Measurements from ENCODE around the gene CYS1.
"Not testable (repeated sequence)": the region's sequence is repeated elsewhere in the genome, so short reads cannot be mapped to it uniquely, and the experiment has no call there.

The CYS1 gene

DNA sequence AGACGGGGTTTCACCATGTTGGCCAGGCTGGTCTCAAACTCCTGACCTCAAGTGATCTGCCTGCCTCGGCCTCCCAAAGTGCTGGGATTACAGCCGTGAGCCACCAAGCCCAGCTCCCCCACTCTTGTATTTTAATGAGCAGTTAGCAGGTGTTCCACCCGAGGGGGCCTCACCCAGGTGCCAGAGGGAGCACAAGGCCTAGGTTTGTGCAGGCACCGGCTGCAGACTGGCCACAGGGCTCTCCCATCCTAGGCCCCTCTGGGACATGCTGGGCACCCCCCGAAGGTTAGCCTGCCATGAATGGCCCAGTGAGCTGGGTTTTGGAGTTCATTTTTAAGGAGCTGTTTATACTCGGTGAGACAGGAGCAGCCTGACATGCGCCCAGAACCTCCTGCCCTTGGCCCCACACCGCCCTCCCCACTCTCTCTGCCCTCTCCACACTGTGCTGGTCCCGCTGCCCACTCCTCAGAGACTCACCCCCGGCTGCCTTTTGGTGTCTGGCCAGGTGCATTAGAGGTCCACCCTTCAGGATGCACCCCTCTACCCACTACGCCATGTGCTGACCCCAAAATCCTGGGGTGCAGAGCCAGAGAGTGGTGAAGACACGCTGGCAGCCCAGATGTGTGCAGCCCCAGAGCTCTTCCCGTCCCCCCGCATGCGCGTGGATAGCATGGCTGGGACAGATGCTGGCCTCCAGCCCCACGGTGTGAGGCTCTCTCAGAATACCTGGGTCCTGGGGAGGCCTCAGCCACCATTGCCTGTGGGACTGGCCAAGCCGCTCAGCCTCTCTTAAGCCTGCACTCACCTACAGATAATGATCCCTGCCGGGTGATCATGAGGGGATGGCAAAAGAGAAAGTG lies 48.1 kb downstream of the CYS1 start:
- TF ChIP-seq, protein P1, sequence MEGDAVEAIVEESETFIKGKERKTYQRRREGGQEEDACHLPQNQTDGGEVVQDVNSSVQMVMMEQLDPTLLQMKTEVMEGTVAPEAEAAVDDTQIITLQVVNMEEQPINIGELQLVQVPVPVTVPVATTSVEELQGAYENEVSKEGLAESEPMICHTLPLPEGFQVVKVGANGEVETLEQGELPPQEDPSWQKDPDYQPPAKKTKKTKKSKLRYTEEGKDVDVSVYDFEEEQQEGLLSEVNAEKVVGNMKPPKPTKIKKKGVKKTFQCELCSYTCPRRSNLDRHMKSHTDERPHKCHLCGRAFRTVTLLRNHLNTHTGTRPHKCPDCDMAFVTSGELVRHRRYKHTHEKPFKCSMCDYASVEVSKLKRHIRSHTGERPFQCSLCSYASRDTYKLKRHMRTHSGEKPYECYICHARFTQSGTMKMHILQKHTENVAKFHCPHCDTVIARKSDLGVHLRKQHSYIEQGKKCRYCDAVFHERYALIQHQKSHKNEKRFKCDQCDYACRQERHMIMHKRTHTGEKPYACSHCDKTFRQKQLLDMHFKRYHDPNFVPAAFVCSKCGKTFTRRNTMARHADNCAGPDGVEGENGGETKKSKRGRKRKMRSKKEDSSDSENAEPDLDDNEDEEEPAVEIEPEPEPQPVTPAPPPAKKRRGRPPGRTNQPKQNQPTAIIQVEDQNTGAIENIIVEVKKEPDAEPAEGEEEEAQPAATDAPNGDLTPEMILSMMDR (conservative IDR thresholded peaks at IDR 0.05), result no peak
- no peak overlapping the region for H3K27ac ChIP-seq

DNA sequence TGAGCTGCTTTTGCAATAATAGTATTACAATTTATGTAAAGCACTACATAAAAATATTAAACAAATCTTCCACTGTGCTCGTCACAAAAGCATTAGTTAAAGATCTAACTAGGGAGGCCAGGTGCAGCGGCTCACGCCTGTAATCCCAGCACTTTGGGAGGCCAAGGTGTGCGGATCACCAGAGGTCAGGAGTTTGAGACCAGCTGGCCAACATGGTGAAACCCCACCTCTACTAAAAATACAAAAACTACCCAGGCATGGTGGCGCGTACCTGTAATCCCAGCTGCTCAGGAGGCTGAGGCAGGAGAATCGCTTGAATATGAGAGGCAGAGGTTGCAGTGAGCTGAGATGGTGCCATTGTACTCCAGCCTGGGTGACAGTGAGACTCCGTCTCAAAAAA lies 49.4 kb downstream of the CYS1 start:
- not testable (repeated sequence) for H3K27ac ChIP-seq

DNA sequence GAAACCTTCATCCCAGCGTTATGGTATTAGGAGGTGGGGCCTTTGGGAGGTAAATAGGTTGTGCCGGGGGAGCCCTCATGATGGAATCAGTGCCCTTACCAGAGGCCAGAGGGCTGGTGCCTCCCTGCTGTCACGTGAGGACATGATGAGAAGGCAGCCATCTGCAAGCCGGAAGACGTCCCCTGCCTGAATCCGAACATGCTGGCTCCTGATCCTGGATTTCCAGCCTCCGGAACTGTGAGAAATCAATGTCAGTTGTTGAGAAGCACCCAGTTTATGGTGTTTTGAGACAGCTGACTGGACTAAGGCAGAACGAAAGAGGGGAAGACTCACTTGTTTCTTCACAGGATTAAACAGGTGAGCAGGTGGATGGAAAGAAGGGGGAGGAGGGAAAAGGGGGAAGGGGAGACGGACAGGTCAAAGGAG lies 49.9 kb downstream of the CYS1 start:
- TF ChIP-seq, protein P1 (conservative IDR thresholded peaks at IDR 0.05), result no peak
- no peak overlapping the region for H3K27ac ChIP-seq

DNA sequence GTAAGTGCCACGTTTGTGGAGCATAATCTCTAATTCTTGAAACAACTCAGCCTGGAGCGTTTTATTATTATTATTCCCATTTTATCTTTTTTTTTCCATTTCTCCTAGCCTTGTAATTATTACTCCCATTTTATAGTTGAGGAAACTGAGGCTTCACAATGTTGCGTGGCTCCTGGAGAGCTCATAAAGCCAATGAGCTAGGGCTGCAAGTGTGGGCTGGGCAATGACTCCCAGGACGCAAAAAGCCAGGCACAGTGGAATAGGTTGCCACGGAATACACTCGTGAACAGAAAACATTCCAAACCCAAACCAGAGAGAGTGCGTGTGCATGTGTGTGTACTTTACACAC lies 50.4 kb downstream of the CYS1 start:
- no peak overlapping the region for H3K27ac ChIP-seq
- TF ChIP-seq, protein P1 (conservative IDR thresholded peaks at IDR 0.05), result no peak

DNA sequence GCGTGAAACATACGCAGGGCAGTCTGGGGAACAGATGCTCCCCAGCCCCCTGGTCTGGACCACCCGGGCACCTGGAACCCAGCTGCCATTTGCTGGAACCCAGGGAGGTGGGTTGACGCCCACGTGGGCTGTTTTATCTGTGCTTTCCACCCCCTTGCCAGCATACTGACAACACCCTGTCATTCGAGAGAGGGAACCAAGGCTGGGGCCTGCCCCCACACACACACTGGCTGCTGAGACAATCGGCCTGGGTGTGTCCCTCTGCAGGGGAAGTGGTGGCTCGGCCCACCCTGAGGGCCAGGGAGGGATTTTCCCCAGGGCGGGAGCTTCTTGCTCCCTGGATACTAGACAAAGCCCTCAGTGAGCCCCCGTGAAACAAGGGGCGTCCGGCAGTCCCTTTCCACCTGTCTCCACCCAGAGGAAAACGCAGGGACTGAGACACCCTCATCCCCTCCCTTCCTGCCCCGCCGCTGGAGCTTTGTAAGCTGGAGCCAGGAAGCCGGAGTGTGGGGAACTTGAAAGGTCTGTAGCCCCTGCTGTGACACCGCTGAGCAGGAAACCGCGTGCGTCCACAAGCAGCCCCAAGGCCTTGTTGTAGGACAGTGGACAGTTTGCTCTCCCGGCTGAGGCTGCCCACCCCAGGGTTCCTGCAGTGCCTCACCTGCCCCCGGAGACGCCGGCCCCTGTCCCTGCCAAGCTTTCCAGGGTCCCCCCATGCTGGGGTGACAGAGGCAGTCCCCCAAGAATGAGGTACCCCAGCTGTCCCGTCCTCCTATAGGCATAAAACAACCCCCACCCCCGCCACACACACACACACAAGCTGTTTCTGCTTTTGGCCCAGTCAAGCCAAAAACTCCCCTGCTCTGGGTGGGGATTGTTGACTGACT lies 51.0 kb downstream of the CYS1 start:
- no peak overlapping the region for H3K27ac ChIP-seq
- TF ChIP-seq, protein P1 (conservative IDR thresholded peaks at IDR 0.05), result no peak

DNA sequence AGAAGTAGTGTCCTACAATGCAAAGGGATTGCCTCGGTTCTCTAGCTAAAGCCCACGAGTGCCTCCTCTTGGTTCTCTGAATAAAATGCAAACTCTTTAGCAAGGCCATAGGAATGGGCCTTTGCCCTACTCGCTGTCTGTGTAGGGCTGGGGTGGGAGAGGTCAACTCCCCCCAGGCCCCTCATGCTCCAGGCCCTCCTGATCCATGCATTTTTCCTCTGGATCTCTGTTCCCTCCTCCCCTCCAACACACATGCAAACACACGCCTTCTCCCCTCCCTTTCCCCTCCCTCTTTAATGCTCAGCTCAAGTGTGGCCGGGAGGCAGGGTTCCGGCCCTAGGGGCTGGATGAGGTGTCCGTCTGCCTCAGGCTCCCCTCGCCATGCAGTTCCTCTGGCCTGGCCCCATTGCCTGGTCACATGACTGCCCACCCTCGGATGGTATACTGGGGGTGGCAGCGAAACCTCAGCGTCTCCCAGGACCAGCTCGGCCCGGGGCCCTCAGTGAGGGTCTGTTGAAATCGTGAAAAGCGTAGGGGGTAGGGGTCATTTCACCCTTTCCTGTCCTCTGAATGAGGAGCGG lies 51.7 kb downstream of the CYS1 start:
- TF ChIP-seq, protein P1 (conservative IDR thresholded peaks at IDR 0.05), result no peak
- no peak overlapping the region for H3K27ac ChIP-seq

DNA sequence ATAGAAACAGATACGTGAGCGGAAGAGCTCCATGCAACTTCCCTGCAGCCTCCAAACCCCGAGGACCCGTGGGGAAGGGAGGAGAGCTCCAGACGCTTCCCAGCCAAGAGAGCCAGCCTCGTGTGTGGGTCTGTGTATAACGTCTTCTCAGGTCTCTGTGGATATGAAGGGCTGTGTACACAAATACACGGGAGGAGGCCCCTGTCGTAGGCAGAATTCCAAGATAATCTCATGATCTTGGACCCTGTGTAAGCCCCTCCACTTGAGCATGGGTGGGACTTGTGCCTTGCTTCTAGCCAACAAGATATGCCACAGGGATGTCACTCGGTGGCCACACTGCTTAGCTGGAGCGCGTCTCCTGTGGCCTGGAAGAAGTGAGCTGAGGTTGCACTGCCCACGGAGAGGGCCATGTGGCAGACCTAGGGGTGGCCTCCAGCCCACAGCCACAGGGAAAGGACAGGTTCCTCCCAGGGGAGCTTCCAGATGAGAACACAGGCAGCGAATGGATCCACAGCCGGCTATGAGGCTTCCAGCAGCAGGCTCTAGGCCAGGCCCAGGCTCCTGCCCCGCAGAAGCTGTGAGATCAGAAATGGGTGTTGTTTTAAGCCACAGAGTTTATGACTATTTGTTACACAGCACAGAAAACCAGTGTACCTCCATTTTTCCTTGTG lies 52.4 kb downstream of the CYS1 start:
- TF ChIP-seq, protein P1 (conservative IDR thresholded peaks at IDR 0.05), result no peak
- H3K27ac ChIP-seq, result no peak overlapping the region
